ENCODE results near the gene SPON1. TPM values are rescaled to one million over a fixed set of nuclear protein-coding genes. Genes with fewer than 3 reads are reported as not detected.

Gene SPON1
- polyA plus RNA-seq, 6 donors from 2014 or later = 0.49 to 1.1 (median 0.85) TPM; not detected in 1

DNA sequence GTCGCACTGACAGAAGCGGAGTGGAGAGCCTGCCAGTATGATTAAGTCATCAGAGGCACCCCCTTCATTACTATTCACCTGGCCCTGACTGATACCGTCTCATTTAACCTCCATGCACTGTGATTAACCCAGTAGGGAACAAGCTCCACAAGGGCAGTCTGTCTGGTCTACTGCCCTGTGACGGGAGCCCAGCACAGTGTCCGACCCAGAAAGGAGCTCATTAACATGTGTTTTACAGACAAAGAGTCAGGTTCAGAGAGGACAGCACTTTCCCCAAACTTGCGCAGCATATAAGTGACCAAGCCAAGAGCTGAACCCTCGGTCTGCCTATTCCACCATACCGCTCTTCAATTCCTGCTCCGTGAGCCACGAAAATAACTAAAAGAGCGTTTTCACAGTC, 266.9 kb downstream of the SPON1 start:
- DNase-seq (no peak), ATAC-seq (ENCODE audit: low read depth in 2 of 2) (no peak)
- peak overlapping the region in 1 of 6 donors; percentile 40 for H3K27ac Mint-ChIP-seq
- peaks cover 21 to 38% (median 32%) of the 10 kb centered on the region in 3 donors for H3K27me3 Mint-ChIP-seq
- H3K36me3 Mint-ChIP-seq = peaks cover 0 to 11% of the 10 kb centered on the region in 2 donors
- H3K4me1 Mint-ChIP-seq = peaks cover 0 to 12% (median 0%) of the 10 kb centered on the region in 3 donors
- no peak overlapping the region for H3K4me3 Mint-ChIP-seq
- H3K9me3 Mint-ChIP-seq = peaks cover 0 to 11% (median 2%) of the 10 kb centered on the region in 7 donors

DNA sequence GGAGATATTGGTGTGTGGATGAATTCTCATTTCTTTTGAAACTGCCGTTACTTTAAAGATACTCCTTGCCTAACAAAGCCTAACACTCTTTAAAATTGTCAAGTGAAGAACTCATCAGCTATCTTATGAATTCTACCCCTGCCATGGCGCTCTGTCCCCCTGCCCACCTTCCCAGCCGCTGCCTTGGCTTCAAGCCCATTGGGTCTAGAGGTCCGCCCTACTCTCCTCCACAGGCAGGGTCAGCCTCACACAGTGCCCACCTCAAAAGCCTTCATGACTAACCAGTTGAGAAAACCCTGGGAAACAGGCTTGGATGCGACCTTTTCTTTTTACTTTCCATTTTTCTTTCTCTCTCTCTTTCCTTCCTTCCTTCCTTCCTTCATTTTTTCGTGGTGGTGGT, 267.9 kb downstream of the SPON1 start:
- Mint-ChIP-seq H3K27me3 (peaks cover 21 to 38% (median 32%) of the 10 kb centered on the region in 3 donors), H3K9me3 (peaks cover 0 to 11% (median 2%) of the 10 kb centered on the region in 7 donors), H3K4me1 (peaks cover 4 to 14% (median 5%) of the 10 kb centered on the region in 3 donors), H3K27ac (no peak overlapping the region), H3K4me3 (no peak overlapping the region), H3K36me3 (peaks cover 0 to 11% of the 10 kb centered on the region in 2 donors)
- ATAC-seq (ENCODE audit: low read depth in 2 of 2) (no peak), DNase-seq (no peak)

- Mint-ChIP-seq H3K9me3 (peaks cover 0 to 2% (median 0%) of the 10 kb centered on the region in 7 donors), H3K27ac (peak overlapping the region in 2 of 6 donors; percentile 25 to 86)
- ATAC-seq (ENCODE audit: low read depth in 2 of 2) = no peak
Measured at GRCh38 chr11:14232652-14233051, 270.1 kb downstream of the SPON1 start.

GRCh38 chr11:14234446-14234845, 271.9 kb downstream of the SPON1 start:
- H3K4me1 Mint-ChIP-seq = peaks cover 36 to 55% (median 43%) of the 10 kb centered on the region in 3 donors
- no peak overlapping the region for H3K4me3 Mint-ChIP-seq
- ATAC-seq (ENCODE audit: low read depth in 2 of 2) (no peak), DNase-seq (no peak)
- no peaks in the 10 kb centered on the region for H3K9me3 Mint-ChIP-seq
- no peaks in the 10 kb centered on the region for H3K36me3 Mint-ChIP-seq
- peaks cover 15 to 31% (median 26%) of the 10 kb centered on the region in 3 donors for H3K27me3 Mint-ChIP-seq
- H3K27ac Mint-ChIP-seq = peak overlapping the region in 1 of 6 donors; percentile 89

More at GRCh38 chr11:14232652-14233051, 270.1 kb downstream of the SPON1 start:
- Mint-ChIP-seq H3K4me3 (no peak overlapping the region), H3K27me3 (peaks cover 21 to 38% (median 32%) of the 10 kb centered on the region in 3 donors), H3K36me3 (no peaks in the 10 kb centered on the region), H3K4me1 (peaks cover 23 to 37% (median 28%) of the 10 kb centered on the region in 3 donors)
- no peak for DNase-seq

DNA sequence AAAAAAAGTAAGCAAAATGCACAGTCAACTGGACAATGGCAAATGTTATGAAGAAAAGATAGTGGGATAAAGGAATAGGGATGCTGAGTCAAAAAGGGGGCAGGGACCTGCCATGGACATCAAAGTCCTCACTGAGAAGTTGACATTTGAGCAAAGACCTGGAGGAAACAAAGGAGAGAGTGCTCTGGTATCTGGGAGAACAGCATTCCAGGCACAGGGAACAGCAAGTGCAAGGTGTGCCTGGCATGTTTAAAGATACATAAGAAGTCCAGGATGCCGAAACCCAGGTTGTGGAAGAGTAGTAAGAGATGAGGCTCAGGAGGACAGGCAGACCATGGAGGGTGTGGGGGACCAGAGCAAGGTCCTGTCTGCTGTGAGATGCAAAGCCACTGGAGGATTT, 273.2 kb downstream of the SPON1 start:
- no peak for DNase-seq
- Mint-ChIP-seq H3K27me3 (peaks cover 14 to 22% (median 21%) of the 10 kb centered on the region in 3 donors), H3K36me3 (no peaks in the 10 kb centered on the region), H3K9me3 (no peaks in the 10 kb centered on the region), H3K4me1 (peaks cover 36 to 57% (median 43%) of the 10 kb centered on the region in 3 donors), H3K27ac (peak overlapping the region in 5 of 6 donors; percentile 12 to 99 (median 89)), H3K4me3 (peak overlapping the region in 4 of 8 donors; percentile 29 to 73 (median 66))
- ATAC-seq (ENCODE audit: low read depth in 2 of 2) = no peak

DNA sequence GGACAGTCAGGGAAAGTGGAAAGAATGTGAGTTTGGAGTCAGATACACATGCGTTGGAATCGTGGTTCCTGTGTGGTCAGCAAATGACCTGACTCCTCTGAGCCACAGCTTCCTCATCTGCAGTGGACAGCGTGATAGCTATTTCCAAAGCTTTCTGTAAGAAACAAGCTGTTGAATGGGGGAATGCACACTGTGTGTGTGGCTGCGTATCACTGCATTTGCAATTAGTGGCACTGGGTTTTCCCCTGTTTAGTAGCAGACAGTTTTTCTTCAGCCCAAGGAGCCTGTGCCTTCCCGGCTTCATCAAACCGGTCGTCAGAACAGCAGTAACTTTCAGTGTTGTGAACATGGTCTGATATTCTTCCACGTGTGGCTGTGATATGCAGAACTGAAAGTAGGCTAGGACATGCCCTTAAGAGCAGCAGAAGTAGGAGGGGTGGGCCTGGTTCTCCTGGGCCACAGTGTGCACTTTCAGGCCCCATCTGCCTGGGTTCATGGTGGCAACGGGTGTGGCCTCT, 275.0 kb downstream of the SPON1 start:
- H3K4me1 Mint-ChIP-seq = peaks cover 36 to 66% (median 43%) of the 10 kb centered on the region in 3 donors
- H3K9me3 Mint-ChIP-seq = no peaks in the 10 kb centered on the region
- H3K36me3 Mint-ChIP-seq = no peaks in the 10 kb centered on the region
- peaks cover 1 to 8% (median 8%) of the 10 kb centered on the region in 3 donors for H3K27me3 Mint-ChIP-seq
- H3K27ac Mint-ChIP-seq = peak overlapping the region; percentile 89 to 99 (median 96)
- DNase-seq = peak; percentile 90
- peak; percentile 95 to 96 for ATAC-seq (ENCODE audit: low read depth in 2 of 2)
- peak overlapping the region in 7 of 8 donors; percentile 49 to 83 (median 69) for H3K4me3 Mint-ChIP-seq

GRCh38 chr11:14240221-14240620, 277.7 kb downstream of the SPON1 start:
- DNase-seq (no peak), ATAC-seq (ENCODE audit: low read depth in 2 of 2) (no peak)
- Mint-ChIP-seq H3K9me3 (no peaks in the 10 kb centered on the region), H3K27ac (no peak overlapping the region), H3K4me1 (peaks cover 39 to 55% (median 40%) of the 10 kb centered on the region in 3 donors), H3K27me3 (peaks cover 0 to 12% (median 0%) of the 10 kb centered on the region in 3 donors), H3K4me3 (no peak overlapping the region), H3K36me3 (no peaks in the 10 kb centered on the region)

GRCh38 chr11:14240951-14241350, 278.4 kb downstream of the SPON1 start:
- H3K27ac Mint-ChIP-seq = peak overlapping the region in 2 of 6 donors; percentile 28 to 47
- DNase-seq (no peak), ATAC-seq (ENCODE audit: low read depth in 2 of 2) (no peak)
- no peak overlapping the region for H3K4me3 Mint-ChIP-seq
- H3K27me3 Mint-ChIP-seq = peaks cover 0 to 12% (median 0%) of the 10 kb centered on the region in 3 donors
- no peaks in the 10 kb centered on the region for H3K9me3 Mint-ChIP-seq
- H3K36me3 Mint-ChIP-seq = no peaks in the 10 kb centered on the region
- H3K4me1 Mint-ChIP-seq = peaks cover 34 to 48% (median 34%) of the 10 kb centered on the region in 3 donors

GRCh38 chr11:14242187-14242586, 279.7 kb downstream of the SPON1 start:
- ATAC-seq (ENCODE audit: low read depth in 2 of 2) (no peak), DNase-seq (no peak)
- H3K27ac Mint-ChIP-seq = no peak overlapping the region
- no peaks in the 10 kb centered on the region for H3K9me3 Mint-ChIP-seq
- peaks cover 22 to 35% (median 23%) of the 10 kb centered on the region in 3 donors for H3K4me1 Mint-ChIP-seq
- H3K36me3 Mint-ChIP-seq = no peaks in the 10 kb centered on the region
- H3K27me3 Mint-ChIP-seq = peaks cover 8 to 13% (median 8%) of the 10 kb centered on the region in 3 donors
- no peak overlapping the region for H3K4me3 Mint-ChIP-seq

DNA sequence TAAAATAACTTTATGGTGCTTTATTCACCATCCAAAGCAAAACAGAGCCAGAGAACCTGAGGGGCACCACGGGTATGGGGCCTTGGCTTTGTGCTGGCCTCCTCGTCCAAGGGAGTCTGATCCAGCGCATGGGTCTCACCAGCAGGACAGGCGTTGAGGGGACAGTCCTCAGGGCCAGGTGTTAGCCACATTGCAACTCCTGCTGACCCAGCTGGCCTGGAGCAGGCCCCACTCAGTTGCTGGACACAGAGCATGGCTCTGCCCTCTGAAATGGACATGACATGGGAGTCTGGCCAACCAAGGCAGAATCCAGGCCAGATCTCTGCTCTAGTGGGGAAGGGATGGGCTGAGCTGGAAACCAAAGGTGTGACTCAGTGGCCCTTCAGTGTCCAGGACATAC, 280.2 kb downstream of the SPON1 start:
- DNase-seq = no peak
- Mint-ChIP-seq H3K27ac (peak overlapping the region in 2 of 6 donors; percentile 7 to 40), H3K4me3 (no peak overlapping the region), H3K27me3 (peaks cover 13 to 18% (median 14%) of the 10 kb centered on the region in 3 donors), H3K4me1 (peaks cover 18 to 32% (median 21%) of the 10 kb centered on the region in 3 donors), H3K36me3 (no peaks in the 10 kb centered on the region), H3K9me3 (no peaks in the 10 kb centered on the region)
- no peak for ATAC-seq (ENCODE audit: low read depth in 2 of 2)

DNA sequence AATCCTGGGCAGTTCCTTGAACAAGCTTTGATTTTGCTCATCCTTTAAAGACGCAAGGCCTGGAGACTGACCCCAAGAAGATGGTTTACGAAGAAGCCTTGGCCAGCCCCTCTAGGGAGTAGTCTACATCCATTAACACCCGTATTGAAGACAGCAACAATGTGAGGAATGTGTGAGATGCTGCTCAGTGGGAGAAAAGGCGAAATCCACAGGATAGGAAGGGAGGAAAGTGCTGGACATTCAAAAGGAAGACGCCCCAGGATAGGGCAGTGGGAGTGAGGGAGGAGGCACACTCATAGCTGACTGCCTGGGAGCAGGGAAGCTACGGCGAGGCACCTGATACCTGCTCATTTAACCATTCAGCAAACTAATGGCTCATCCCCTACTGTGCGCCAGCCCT, 282.4 kb downstream of the SPON1 start:
- Mint-ChIP-seq H3K36me3 (no peaks in the 10 kb centered on the region), H3K27me3 (peaks cover 19 to 28% (median 22%) of the 10 kb centered on the region in 3 donors), H3K9me3 (no peaks in the 10 kb centered on the region), H3K27ac (no peak overlapping the region), H3K4me1 (peaks cover 15 to 25% (median 23%) of the 10 kb centered on the region in 3 donors), H3K4me3 (no peak overlapping the region)
- DNase-seq (no peak), ATAC-seq (ENCODE audit: low read depth in 2 of 2) (no peak)

GRCh38 chr11:14245444-14245843, 282.9 kb downstream of the SPON1 start:
- H3K4me3 Mint-ChIP-seq = no peak overlapping the region
- H3K4me1 Mint-ChIP-seq = peaks cover 15 to 25% (median 23%) of the 10 kb centered on the region in 3 donors
- H3K27ac Mint-ChIP-seq = no peak overlapping the region
- H3K27me3 Mint-ChIP-seq = peaks cover 21 to 28% (median 22%) of the 10 kb centered on the region in 3 donors
- no peaks in the 10 kb centered on the region for H3K9me3 Mint-ChIP-seq
- ATAC-seq (ENCODE audit: low read depth in 2 of 2) (no peak), DNase-seq (no peak)
- H3K36me3 Mint-ChIP-seq = no peaks in the 10 kb centered on the region

DNA sequence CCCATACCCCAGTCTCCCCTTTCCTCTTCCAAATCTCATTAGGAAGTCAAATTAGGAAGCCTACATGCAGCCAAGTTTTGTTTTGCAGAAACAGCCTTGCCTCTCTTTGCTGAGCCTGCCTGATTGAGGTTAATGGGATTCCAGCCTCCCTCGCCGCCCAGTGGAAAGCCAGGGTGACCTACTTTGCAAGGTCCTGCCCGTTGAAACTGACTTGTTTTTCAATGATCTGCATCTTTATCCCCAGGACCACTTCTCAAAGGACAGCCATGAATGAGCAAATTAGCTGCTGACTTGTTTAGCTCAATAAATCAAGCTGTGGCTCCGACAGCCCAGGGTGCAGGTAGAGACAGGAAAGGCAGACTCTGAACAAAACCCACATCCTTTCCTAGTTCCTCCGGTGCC, 286.1 kb downstream of the SPON1 start:
- peak overlapping the region in 1 of 6 donors; percentile 19 for H3K27ac Mint-ChIP-seq
- H3K36me3 Mint-ChIP-seq = no peaks in the 10 kb centered on the region
- H3K9me3 Mint-ChIP-seq = no peaks in the 10 kb centered on the region
- ATAC-seq (ENCODE audit: low read depth in 2 of 2) (peak in 1 of 2 donors; percentile 39), DNase-seq (no peak)
- H3K4me3 Mint-ChIP-seq = peak overlapping the region in 7 of 8 donors; percentile 2 to 79 (median 56)
- peaks cover 22 to 32% (median 29%) of the 10 kb centered on the region in 3 donors for H3K27me3 Mint-ChIP-seq
- peaks cover 13 to 21% (median 15%) of the 10 kb centered on the region in 3 donors for H3K4me1 Mint-ChIP-seq

All from naive B cell (primary cell).